SU-DHL-6 (cell line): ENCODE measurements around the gene GNB4.

Experiments
- H2AFZ ChIP-seq: fragments of 200-600 bp; sonication (generic); 2 replicates; pipeline ENCODE4 v1.6.1; 2014; ENCODE audit warnings: low read depth, mild to moderate bottlenecking, moderate library complexity, mixed read lengths, antibody characterized with exemption, low read length; ENCODE audit not compliant: severe bottlenecking
- H3F3A ChIP-seq: fragments of 200-600 bp; shearing (Covaris generic); 2 replicates; pipeline ENCODE4 v1.6.0; 2016; ENCODE audit warnings: antibody characterized with exemption, mild to moderate bottlenecking; ENCODE audit not compliant: insufficient read depth
- H3K27ac ChIP-seq: fragments of 200-600 bp; sonication (generic); 2 replicates; pipeline ENCODE4 v1.5.1; 2016; ENCODE audit warnings: low read depth, mild to moderate bottlenecking, low read length, moderate library complexity, mixed read lengths
- H3K27me3 ChIP-seq: fragments of 200-600 bp; sonication (generic), shearing (Covaris generic); 2 replicates; pipeline ENCODE4 v1.6.0; 2014; ENCODE audit warnings: mild to moderate bottlenecking, low read length
- H3K36me3 ChIP-seq: fragments of 200-600 bp; sonication (generic); 2 replicates; pipeline ENCODE4 v1.6.1; 2014; ENCODE audit warnings: mild to moderate bottlenecking, low read length, mixed read lengths
- H3K4me2 ChIP-seq: fragments of 300-600, 200-600 bp; shearing (Covaris generic), sonication (generic); 2 replicates; pipeline ENCODE4 v1.6.0; 2014; ENCODE audit warnings: low read length, low read depth, mild to moderate bottlenecking; ENCODE audit not compliant: poor library complexity, severe bottlenecking
- H3K4me3 ChIP-seq: fragments of 200-600 bp; sonication (generic); 2 replicates; pipeline ENCODE4 v1.5.1; 2014; ENCODE audit warnings: antibody characterized with exemption, low read length, mild to moderate bottlenecking, mixed read lengths; ENCODE audit not compliant: insufficient read depth, poor library complexity, severe bottlenecking
- H3K79me2 ChIP-seq: fragments of 200-600 bp; sonication (generic); 2 replicates; pipeline ENCODE4 v1.6.1; 2014; ENCODE audit warnings: mild to moderate bottlenecking, low read length, moderate library complexity; ENCODE audit not compliant: insufficient read depth
- H3K9ac ChIP-seq: fragments of 200-600 bp; sonication (generic); 2 replicates; pipeline ENCODE4 v1.7.0; 2014; ENCODE audit warnings: mild to moderate bottlenecking, low read length
- H3K9me2 ChIP-seq: fragments of 200-600 bp; sonication (generic); replicated peaks from 2 replicates; pipeline ENCODE4 v1.6.1; 2014; ENCODE audit warnings: low read length; ENCODE audit not compliant: insufficient read depth
- H3K9me3 ChIP-seq: fragments of 200-600 bp; sonication (generic); 2 replicates; pipeline ENCODE4 v1.6.1; 2014; ENCODE audit warnings: low read length, mixed read lengths; ENCODE audit not compliant: insufficient read depth
- H4K20me1 ChIP-seq: fragments of 200-600 bp; sonication (generic); 2 replicates; pipeline ENCODE4 v1.6.1; 2014; ENCODE audit warnings: low read depth, mild to moderate bottlenecking, antibody characterized with exemption, low read length, moderate library complexity, mixed read lengths
- CTCF ChIP-seq: fragments of 200-600 bp; sonication (generic); IDR thresholded peaks from one replicate; pipeline ENCODE4 v1.5.1; 2017; ENCODE audit warnings: antibody characterized with exemption, mild to moderate bottlenecking, low read length, moderate library complexity; ENCODE audit not compliant: insufficient read depth, poor library complexity, severe bottlenecking
- EZH2phosphoT487 ChIP-seq: fragments of 200-600 bp; sonication (generic), shearing (Covaris generic); conservative IDR thresholded peaks from 2 replicates; pipeline ENCODE4 v1.6.1; 2018; ENCODE audit warnings: mild to moderate bottlenecking, antibody characterized with exemption, low read length, moderate library complexity, mixed read lengths

The GNB4 gene

GRCh38 chr3:179464323-179465092 lies 13.2 kb upstream of the GNB4 start:
- Histone ChIP-seq H3F3A (no peaks in the 10 kb centered on the region), H4K20me1 (no peaks in the 10 kb centered on the region), H3K9me3 (no peaks in the 10 kb centered on the region), H3K79me2 (no peaks in the 10 kb centered on the region), H3K4me3 (no peak overlapping the region), H3K9me2 (no peaks in the 10 kb centered on the region), H3K36me3 (no peaks in the 10 kb centered on the region), H3K27ac (no peak overlapping the region), H2AFZ (no peak overlapping the region), H3K27me3 (no peaks in the 10 kb centered on the region), H3K4me2 (no peak overlapping the region), H3K9ac (no peak overlapping the region)
- no peak for TF ChIP-seq CTCF
- TF ChIP-seq EZH2phosphoT487: no peak

- Histone ChIP-seq H3K27ac (no peak overlapping the region), H3K36me3 (no peaks in the 10 kb centered on the region), H3F3A (no peaks in the 10 kb centered on the region), H2AFZ (no peak overlapping the region), H3K9ac (no peak overlapping the region), H3K9me2 (no peaks in the 10 kb centered on the region), H4K20me1 (no peaks in the 10 kb centered on the region), H3K79me2 (no peaks in the 10 kb centered on the region), H3K4me2 (no peak overlapping the region), H3K4me3 (no peak overlapping the region), H3K27me3 (no peaks in the 10 kb centered on the region), H3K9me3 (no peaks in the 10 kb centered on the region)
- TF ChIP-seq CTCF (no peak), EZH2phosphoT487 (no peak)
Observed at GRCh38 chr3:179463319-179463718, 12.0 kb upstream of the GNB4 start.

GRCh38 chr3:179460260-179460659 lies 9.0 kb upstream of the GNB4 start:
- H3F3A ChIP-seq: no peaks in the 10 kb centered on the region
- no peak overlapping the region for H3K9ac ChIP-seq
- H4K20me1 ChIP-seq: no peaks in the 10 kb centered on the region
- H3K4me3 ChIP-seq: no peak overlapping the region
- H3K79me2 ChIP-seq: no peaks in the 10 kb centered on the region
- no peaks in the 10 kb centered on the region for H3K27me3 ChIP-seq
- no peak overlapping the region for H2AFZ ChIP-seq
- TF ChIP-seq EZH2phosphoT487 (no peak), CTCF (no peak)
- H3K36me3 ChIP-seq: no peaks in the 10 kb centered on the region
- H3K9me2 ChIP-seq: no peaks in the 10 kb centered on the region
- no peak overlapping the region for H3K4me2 ChIP-seq
- H3K27ac ChIP-seq: no peak overlapping the region
- H3K9me3 ChIP-seq: no peaks in the 10 kb centered on the region
